Measurements from ENCODE around the gene RBM26.
"Not testable (repeated sequence)": the region's sequence is repeated elsewhere in the genome, so short reads cannot be mapped to it uniquely, and the experiment has no call there.

Gene RBM26

DNA sequence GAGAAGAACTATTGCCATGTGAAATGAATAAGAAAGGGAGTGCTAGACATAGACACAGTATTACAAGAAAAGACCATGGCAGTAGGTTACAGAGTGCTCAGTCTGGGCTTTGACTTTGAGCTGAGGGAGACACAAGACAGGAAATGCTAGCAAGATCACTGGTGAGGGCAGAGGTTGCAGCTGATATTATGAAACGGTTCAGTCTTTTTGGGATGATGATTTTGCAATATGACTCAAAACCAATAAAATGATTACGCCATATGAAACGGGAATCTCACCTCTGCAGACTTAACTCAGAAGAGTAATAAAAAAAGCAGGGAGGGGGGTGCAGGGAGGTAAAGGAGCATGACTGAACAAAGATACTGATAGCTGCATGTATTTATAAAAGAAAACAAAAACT is 123.1 kb downstream of the RBM26 start:
- Mint-ChIP-seq H3K27ac (no peak overlapping the region), H3K4me1 (peaks cover 5% of the 10 kb centered on the region), H3K9me3 (no peaks in the 10 kb centered on the region), H3K36me3 (ENCODE audit: low read depth) (no peaks in the 10 kb centered on the region), H3K4me3 (no peak overlapping the region), H3K27me3 (ENCODE audit: low read depth, poor library complexity) (no peaks in the 10 kb centered on the region)
- no peak for DNase-seq
- TF ChIP-seq, protein P1, sequence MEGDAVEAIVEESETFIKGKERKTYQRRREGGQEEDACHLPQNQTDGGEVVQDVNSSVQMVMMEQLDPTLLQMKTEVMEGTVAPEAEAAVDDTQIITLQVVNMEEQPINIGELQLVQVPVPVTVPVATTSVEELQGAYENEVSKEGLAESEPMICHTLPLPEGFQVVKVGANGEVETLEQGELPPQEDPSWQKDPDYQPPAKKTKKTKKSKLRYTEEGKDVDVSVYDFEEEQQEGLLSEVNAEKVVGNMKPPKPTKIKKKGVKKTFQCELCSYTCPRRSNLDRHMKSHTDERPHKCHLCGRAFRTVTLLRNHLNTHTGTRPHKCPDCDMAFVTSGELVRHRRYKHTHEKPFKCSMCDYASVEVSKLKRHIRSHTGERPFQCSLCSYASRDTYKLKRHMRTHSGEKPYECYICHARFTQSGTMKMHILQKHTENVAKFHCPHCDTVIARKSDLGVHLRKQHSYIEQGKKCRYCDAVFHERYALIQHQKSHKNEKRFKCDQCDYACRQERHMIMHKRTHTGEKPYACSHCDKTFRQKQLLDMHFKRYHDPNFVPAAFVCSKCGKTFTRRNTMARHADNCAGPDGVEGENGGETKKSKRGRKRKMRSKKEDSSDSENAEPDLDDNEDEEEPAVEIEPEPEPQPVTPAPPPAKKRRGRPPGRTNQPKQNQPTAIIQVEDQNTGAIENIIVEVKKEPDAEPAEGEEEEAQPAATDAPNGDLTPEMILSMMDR (IDR thresholded peaks at IDR 0.05), result no peak

DNA sequence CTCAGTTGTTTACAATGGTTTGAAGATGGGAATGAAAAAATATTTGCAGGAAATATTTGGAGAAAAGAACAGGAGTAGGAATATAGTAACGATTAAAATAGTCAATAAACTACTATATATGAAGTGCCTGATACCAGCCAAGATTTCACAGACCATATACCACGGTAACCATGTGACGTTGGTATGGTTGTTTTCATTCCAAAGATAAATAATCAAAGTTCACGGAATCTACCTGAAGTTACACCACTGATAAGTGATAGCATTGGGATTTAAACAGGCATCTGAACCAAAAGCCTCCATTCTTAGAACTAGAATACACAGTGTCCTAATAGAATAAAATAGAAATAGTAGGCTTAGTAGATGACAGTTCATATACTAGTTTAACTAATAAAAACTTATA is 123.5 kb downstream of the RBM26 start:
- Mint-ChIP-seq H3K27me3 (ENCODE audit: low read depth, poor library complexity) (no peaks in the 10 kb centered on the region), H3K4me1 (no peaks in the 10 kb centered on the region), H3K9me3 (no peaks in the 10 kb centered on the region), H3K27ac (no peak overlapping the region), H3K4me3 (no peak overlapping the region), H3K36me3 (ENCODE audit: low read depth) (no peaks in the 10 kb centered on the region)
- no peak for DNase-seq
- TF ChIP-seq, protein P1 (IDR thresholded peaks at IDR 0.05), result no peak

DNA sequence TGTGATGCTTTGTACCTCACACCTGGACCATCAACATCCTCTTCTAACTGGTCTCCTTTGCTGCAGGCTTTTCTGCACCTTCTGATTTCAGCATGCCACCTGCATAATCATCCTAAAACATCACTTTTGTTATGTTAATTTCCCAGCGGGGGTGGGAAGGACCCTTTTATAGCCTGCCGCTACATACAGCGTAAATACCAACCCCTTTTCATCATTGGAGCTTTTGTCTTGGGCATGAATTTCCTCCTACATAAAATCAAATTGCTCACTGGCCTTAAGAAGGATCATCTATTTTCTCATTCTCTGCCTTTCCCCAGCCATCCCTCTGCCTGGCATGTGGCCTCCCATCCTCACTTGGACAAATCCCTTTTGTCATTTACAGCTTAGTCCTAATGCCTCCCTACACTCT is 124.7 kb downstream of the RBM26 start:
- no peak for DNase-seq
- TF ChIP-seq, protein P1 (IDR thresholded peaks at IDR 0.05), result no peak
- Mint-ChIP-seq H3K4me1 (no peaks in the 10 kb centered on the region), H3K9me3 (no peaks in the 10 kb centered on the region), H3K27me3 (ENCODE audit: low read depth, poor library complexity) (no peaks in the 10 kb centered on the region), H3K4me3 (no peak overlapping the region), H3K27ac (no peak overlapping the region), H3K36me3 (ENCODE audit: low read depth) (no peaks in the 10 kb centered on the region)

DNA sequence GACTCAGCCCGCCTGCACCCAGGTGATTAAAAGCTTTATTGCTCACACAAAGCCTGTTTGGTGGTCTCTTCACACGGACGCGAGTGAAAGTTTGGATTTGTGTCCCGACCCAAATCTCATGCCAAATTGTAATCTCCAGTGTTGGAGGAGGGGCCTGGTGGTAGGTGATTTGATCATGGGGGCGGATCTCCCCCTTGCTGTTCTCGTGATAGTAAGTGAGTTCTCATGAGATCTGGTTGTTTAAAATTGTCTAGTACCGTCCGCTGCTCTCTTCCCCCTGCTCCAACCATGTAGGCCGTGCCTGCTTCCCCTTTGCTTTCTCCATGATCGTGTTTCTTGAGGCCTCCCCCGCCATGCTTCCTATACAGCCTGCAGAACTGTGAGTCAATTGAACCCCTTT is 126.3 kb downstream of the RBM26 start:
- not testable (repeated sequence) for H3K4me3 Mint-ChIP-seq; H3K27ac Mint-ChIP-seq; H3K36me3 Mint-ChIP-seq (ENCODE audit: low read depth); H3K27me3 Mint-ChIP-seq (ENCODE audit: low read depth, poor library complexity); H3K4me1 Mint-ChIP-seq; DNase-seq
- H3K9me3 Mint-ChIP-seq, result peaks cover 10% of the 10 kb centered on the region

DNA sequence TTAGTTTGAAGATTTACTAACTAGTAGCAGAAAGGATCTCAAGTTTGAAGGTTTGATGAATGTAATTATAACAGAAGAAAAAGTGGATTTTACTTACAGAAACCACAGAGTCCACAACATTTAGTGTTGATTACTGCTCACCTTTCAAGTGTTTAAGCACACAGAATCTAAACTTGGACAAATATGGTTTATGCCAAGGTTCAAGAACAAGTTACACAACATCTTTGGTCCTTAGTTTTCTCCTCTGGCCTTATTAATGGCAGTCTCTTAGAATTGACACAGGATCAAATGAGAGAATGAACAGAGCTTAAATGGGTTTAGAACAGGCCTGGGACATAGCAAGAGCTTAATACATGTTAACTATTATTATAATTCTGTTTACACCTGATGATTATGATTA is 133.0 kb downstream of the RBM26 start:
- H3K4me1 Mint-ChIP-seq, result no peaks in the 10 kb centered on the region
- TF ChIP-seq, protein P1 (IDR thresholded peaks at IDR 0.05), result no peak
- no peak overlapping the region for H3K4me3 Mint-ChIP-seq
- peaks cover 35% of the 10 kb centered on the region for H3K9me3 Mint-ChIP-seq
- DNase-seq, result no peak
- peaks cover 9% of the 10 kb centered on the region for H3K36me3 Mint-ChIP-seq (ENCODE audit: low read depth)
- no peaks in the 10 kb centered on the region for H3K27me3 Mint-ChIP-seq (ENCODE audit: low read depth, poor library complexity)
- H3K27ac Mint-ChIP-seq, result no peak overlapping the region

DNA sequence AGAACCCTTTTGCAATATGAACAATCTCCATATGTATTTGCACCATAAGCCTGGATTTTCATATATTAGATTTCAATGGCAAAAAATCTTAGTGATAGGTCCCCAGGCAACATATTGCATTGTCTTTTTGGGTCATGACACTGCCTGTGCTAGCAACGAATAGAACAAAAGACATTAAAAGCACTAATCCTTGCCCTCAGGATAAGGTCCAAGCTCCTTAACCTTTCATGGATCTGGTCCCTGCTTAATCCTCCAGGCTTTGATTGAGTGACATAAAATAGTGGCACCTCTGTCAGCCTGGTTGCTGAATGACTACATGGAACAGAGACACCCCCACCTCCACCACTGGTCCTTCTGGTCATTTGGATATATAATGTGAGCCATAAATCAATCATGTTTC is 134.4 kb downstream of the RBM26 start:
- Mint-ChIP-seq H3K36me3 (ENCODE audit: low read depth) (peaks cover 9% of the 10 kb centered on the region), H3K27ac (no peak overlapping the region), H3K4me3 (no peak overlapping the region), H3K9me3 (peaks cover 41% of the 10 kb centered on the region), H3K4me1 (no peaks in the 10 kb centered on the region), H3K27me3 (ENCODE audit: low read depth, poor library complexity) (no peaks in the 10 kb centered on the region)
- TF ChIP-seq, protein P1 (IDR thresholded peaks at IDR 0.05), result no peak
- DNase-seq, result no peak

Measured in nephron progenitor cell (in vitro differentiated cells).